SU-DHL-6 (cell line): ENCODE data around the gene CUTC.
A peak's percentile ranks its signal among the peaks of the same experiment; 100 is the strongest.

Source experiments
- H2AFZ ChIP-seq: fragments of 200-600 bp; sonication (generic); 2 replicates; pipeline ENCODE4 v1.6.1; 2014; ENCODE audit warnings: low read depth, mild to moderate bottlenecking, moderate library complexity, mixed read lengths, antibody characterized with exemption, low read length; ENCODE audit not compliant: severe bottlenecking
- H3F3A ChIP-seq: fragments of 200-600 bp; shearing (Covaris generic); 2 replicates; pipeline ENCODE4 v1.6.0; 2016; ENCODE audit warnings: antibody characterized with exemption, mild to moderate bottlenecking; ENCODE audit not compliant: insufficient read depth
- H3K27ac ChIP-seq: fragments of 200-600 bp; sonication (generic); 2 replicates; pipeline ENCODE4 v1.5.1; 2016; ENCODE audit warnings: low read depth, mild to moderate bottlenecking, low read length, moderate library complexity, mixed read lengths
- H3K27me3 ChIP-seq: fragments of 200-600 bp; sonication (generic), shearing (Covaris generic); 2 replicates; pipeline ENCODE4 v1.6.0; 2014; ENCODE audit warnings: mild to moderate bottlenecking, low read length
- H3K36me3 ChIP-seq: fragments of 200-600 bp; sonication (generic); 2 replicates; pipeline ENCODE4 v1.6.1; 2014; ENCODE audit warnings: mild to moderate bottlenecking, low read length, mixed read lengths
- H3K4me2 ChIP-seq: fragments of 300-600, 200-600 bp; shearing (Covaris generic), sonication (generic); 2 replicates; pipeline ENCODE4 v1.6.0; 2014; ENCODE audit warnings: low read length, low read depth, mild to moderate bottlenecking; ENCODE audit not compliant: poor library complexity, severe bottlenecking
- H3K4me3 ChIP-seq: fragments of 200-600 bp; sonication (generic); 2 replicates; pipeline ENCODE4 v1.5.1; 2014; ENCODE audit warnings: antibody characterized with exemption, low read length, mild to moderate bottlenecking, mixed read lengths; ENCODE audit not compliant: insufficient read depth, poor library complexity, severe bottlenecking
- H3K79me2 ChIP-seq: fragments of 200-600 bp; sonication (generic); 2 replicates; pipeline ENCODE4 v1.6.1; 2014; ENCODE audit warnings: mild to moderate bottlenecking, low read length, moderate library complexity; ENCODE audit not compliant: insufficient read depth
- H3K9ac ChIP-seq: fragments of 200-600 bp; sonication (generic); 2 replicates; pipeline ENCODE4 v1.7.0; 2014; ENCODE audit warnings: mild to moderate bottlenecking, low read length
- H3K9me2 ChIP-seq: fragments of 200-600 bp; sonication (generic); replicated peaks from 2 replicates; pipeline ENCODE4 v1.6.1; 2014; ENCODE audit warnings: low read length; ENCODE audit not compliant: insufficient read depth
- H3K9me3 ChIP-seq: fragments of 200-600 bp; sonication (generic); 2 replicates; pipeline ENCODE4 v1.6.1; 2014; ENCODE audit warnings: low read length, mixed read lengths; ENCODE audit not compliant: insufficient read depth
- H4K20me1 ChIP-seq: fragments of 200-600 bp; sonication (generic); 2 replicates; pipeline ENCODE4 v1.6.1; 2014; ENCODE audit warnings: low read depth, mild to moderate bottlenecking, antibody characterized with exemption, low read length, moderate library complexity, mixed read lengths
- EZH2phosphoT487 ChIP-seq: fragments of 200-600 bp; sonication (generic), shearing (Covaris generic); conservative IDR thresholded peaks from 2 replicates; pipeline ENCODE4 v1.6.1; 2018; ENCODE audit warnings: mild to moderate bottlenecking, antibody characterized with exemption, low read length, moderate library complexity, mixed read lengths
- TF ChIP-seq, protein P1 (sequence below): fragments of 200-600 bp; sonication (generic); IDR thresholded peaks from one replicate; pipeline ENCODE4 v1.5.1; 2017; ENCODE audit warnings: antibody characterized with exemption, mild to moderate bottlenecking, low read length, moderate library complexity; ENCODE audit not compliant: insufficient read depth, poor library complexity, severe bottlenecking

CUTC gene, protein sequence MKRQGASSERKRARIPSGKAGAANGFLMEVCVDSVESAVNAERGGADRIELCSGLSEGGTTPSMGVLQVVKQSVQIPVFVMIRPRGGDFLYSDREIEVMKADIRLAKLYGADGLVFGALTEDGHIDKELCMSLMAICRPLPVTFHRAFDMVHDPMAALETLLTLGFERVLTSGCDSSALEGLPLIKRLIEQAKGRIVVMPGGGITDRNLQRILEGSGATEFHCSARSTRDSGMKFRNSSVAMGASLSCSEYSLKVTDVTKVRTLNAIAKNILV

GRCh38 chr10:99732033-99732842, at the start of gene CUTC, which contains the start of gene COX15:
TSS of gene CUTC (plus strand) at chr10:99732234. CDS start at chr10:99732349, 115 bp downstream.
TSS of gene COX15 (minus strand) at chr10:99732127. CDS start at chr10:99732049, 78 bp downstream.
- Histone ChIP-seq H3K9ac (peak within 1 kb of the TSS; percentile 95), H3K79me2 (peaks cover 45% of the 10 kb centered on the region), H3K9me3 (no peaks in the 10 kb centered on the region), H2AFZ (peak within 1 kb of the TSS; percentile 85), H3K4me3 (peak within 1 kb of the TSS; percentile 96), H3K27ac (peak within 1 kb of the TSS; percentile 63), H3K9me2 (no peaks in the 10 kb centered on the region), H3K4me2 (peak within 1 kb of the TSS; percentile 88), H3F3A (no peaks in the 10 kb centered on the region), H3K27me3 (no peaks in the 10 kb centered on the region), H4K20me1 (no peaks in the 10 kb centered on the region), H3K36me3 (peaks cover 20% of the 10 kb centered on the region)
- TF ChIP-seq EZH2phosphoT487: no peak
- TF ChIP-seq, protein P1, sequence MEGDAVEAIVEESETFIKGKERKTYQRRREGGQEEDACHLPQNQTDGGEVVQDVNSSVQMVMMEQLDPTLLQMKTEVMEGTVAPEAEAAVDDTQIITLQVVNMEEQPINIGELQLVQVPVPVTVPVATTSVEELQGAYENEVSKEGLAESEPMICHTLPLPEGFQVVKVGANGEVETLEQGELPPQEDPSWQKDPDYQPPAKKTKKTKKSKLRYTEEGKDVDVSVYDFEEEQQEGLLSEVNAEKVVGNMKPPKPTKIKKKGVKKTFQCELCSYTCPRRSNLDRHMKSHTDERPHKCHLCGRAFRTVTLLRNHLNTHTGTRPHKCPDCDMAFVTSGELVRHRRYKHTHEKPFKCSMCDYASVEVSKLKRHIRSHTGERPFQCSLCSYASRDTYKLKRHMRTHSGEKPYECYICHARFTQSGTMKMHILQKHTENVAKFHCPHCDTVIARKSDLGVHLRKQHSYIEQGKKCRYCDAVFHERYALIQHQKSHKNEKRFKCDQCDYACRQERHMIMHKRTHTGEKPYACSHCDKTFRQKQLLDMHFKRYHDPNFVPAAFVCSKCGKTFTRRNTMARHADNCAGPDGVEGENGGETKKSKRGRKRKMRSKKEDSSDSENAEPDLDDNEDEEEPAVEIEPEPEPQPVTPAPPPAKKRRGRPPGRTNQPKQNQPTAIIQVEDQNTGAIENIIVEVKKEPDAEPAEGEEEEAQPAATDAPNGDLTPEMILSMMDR: no peak

DNA sequence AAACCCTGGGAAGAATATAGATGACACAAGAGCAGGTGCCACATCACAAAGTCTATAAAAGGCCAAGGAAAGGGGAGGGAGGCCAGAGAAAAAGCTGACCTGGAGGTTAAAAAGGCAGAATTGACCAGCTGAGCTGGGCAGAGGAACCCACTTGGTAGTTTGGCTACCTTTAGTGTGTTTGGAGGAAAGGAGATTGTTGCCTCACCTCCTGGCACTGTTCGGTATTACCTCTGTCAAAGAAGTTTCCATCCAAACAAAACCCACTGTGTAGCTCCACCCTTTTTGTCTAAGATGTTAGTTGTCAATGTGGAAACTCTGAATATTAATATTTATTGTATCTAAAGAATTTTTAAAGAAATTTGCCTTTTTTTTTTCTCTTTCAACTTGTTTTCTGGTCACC, 49.3 kb upstream of the CUTC start:
- Histone ChIP-seq H3K9ac (no peak overlapping the region), H4K20me1 (no peaks in the 10 kb centered on the region), H3K9me3 (no peaks in the 10 kb centered on the region), H3K27me3 (no peaks in the 10 kb centered on the region), H3F3A (no peaks in the 10 kb centered on the region; the same call in 1 of the 2 replicates), H3K9me2 (no peaks in the 10 kb centered on the region), H2AFZ (no peak overlapping the region), H3K36me3 (no peaks in the 10 kb centered on the region), H3K79me2 (no peaks in the 10 kb centered on the region), H3K4me2 (no peak overlapping the region), H3K4me3 (no peak overlapping the region), H3K27ac (no peak overlapping the region)
- TF ChIP-seq EZH2phosphoT487: no peak
- TF ChIP-seq, protein P1: no peak

GRCh38 chr10:99685597-99685967, 46.5 kb upstream of the CUTC start:
- H3K27me3 ChIP-seq: no peaks in the 10 kb centered on the region
- no peaks in the 10 kb centered on the region for H3K36me3 ChIP-seq
- H3F3A ChIP-seq: no peaks in the 10 kb centered on the region; the same call in 1 of the 2 replicates
- TF ChIP-seq, protein P1: no peak
- TF ChIP-seq EZH2phosphoT487: no peak
- no peak overlapping the region for H3K27ac ChIP-seq
- no peaks in the 10 kb centered on the region for H4K20me1 ChIP-seq
- no peak overlapping the region for H2AFZ ChIP-seq
- H3K9me2 ChIP-seq: no peaks in the 10 kb centered on the region
- H3K9ac ChIP-seq: no peak overlapping the region
- no peak overlapping the region for H3K4me3 ChIP-seq
- no peaks in the 10 kb centered on the region for H3K79me2 ChIP-seq
- H3K9me3 ChIP-seq: no peaks in the 10 kb centered on the region
- no peak overlapping the region for H3K4me2 ChIP-seq
